ENCODE data around the gene PLA2G2C.

PLA2G2C gene

DNA sequence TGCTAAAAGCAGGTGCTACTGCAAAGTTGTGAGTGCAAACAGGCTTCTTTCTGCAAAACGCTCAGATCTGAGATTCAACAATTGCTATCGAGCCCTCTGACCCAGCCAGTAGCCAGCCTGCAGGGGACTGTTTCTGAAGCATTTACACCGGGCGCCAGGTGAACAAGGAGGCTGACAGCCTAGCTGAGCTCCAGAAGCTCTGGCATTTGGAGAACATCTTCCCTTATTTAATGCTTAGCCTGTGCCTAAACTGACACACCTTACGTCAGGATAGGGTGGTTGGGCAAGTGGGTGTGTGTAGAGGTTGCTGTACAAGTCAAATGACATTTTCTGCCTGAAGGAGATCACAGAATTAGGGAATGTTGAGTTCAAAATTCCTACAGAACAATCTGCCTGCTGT lies 15.8 kb upstream of the PLA2G2C start:
- DNase-seq: no peak

DNA sequence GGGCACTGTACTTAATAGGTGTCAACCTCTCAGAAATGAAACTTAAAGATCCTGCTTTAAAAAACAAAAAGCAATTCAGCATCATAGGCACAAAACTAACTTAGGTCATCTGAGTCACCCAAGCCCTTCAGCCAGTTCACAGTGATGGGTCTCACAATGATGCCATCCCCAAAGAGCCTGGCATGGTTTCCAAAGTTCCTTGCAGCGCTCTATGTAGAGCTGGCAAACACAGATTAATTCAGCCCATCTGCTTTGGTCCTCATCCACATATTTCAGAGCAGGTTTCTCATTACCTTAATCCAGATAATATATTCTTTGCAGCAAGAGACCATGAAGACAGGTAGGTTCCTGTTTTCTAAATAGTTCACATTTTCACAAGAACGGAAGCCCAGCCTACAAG lies 14.6 kb upstream of the PLA2G2C start:
- DNase-seq: no peak

DNA sequence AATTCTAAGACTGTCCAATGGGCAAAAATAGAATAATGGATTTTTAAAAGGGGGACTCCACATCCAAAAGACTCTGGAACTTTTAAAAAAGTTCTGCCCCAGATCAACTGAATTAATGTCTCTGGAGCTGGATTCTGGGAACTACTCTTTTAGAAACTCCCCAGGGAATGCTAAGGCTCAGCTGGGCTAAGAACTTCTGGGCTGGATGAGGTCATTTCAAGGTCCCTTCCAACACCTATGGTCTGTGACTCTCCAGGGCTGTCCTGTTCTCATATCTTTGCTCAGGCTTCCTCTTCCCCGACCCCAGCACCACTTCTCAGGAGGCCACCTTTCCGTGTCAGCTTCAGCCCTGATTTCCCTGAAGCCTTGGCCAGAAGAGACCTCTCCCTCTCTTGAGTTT lies 13.5 kb upstream of the PLA2G2C start:
- no peak for DNase-seq

DNA sequence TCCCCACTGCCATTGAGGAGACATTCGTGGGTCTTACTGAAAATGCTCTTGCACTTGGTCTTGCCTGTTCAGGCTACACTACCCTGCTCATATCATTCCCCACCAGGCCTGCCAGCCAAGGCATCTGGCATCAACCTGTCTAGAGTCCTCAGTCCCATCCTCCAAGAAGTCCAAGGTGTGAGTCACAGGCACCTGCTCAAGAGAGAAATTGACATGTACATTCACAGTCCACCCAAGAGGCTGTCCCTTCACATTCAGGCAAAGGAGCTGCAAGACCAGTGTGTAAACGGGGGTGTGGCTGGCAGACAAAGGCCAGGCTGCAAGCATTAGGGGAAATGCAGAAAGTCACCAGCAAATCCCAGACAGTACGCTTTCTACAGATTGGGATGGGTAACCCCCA lies 13.1 kb upstream of the PLA2G2C start:
- no peak for DNase-seq

DNA sequence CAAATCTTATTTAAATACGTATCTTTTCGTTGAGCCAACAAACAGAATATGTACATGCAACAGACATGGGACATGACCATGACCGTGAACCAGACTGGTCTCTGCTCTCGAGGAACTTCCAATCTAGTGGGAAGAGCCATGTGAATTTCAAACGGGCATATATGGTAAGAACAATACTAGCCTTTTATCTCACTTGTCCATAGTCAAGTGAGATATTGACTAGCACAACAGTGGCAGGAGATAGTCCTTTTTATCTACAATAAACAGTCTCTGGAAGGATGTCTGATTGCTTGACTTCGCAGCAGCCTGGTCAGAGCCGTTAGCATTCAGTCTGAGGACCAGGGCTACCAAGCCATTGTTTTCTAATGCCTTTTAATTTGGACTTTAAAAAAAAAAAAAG lies 12.6 kb upstream of the PLA2G2C start:
- DNase-seq: no peak

DNA sequence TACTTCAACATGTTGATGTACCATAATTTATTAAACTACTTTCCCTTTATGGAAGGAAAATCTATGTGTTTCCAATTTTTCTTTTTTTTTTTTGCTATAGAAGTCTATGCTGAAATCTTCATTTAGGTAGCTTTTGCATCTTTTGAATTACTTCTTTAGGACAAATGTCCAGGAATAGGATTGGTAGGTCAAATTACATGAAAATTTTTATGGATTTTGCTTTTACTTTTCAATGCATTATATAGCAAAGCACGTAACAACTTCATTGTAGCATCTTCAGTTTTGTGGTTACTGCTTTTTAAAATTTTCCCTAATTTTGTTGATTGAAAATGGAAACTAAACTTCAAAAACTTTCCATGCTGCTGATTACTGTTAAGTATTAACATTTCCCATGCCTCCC lies 12.0 kb upstream of the PLA2G2C start:
- no peak for DNase-seq

DNA sequence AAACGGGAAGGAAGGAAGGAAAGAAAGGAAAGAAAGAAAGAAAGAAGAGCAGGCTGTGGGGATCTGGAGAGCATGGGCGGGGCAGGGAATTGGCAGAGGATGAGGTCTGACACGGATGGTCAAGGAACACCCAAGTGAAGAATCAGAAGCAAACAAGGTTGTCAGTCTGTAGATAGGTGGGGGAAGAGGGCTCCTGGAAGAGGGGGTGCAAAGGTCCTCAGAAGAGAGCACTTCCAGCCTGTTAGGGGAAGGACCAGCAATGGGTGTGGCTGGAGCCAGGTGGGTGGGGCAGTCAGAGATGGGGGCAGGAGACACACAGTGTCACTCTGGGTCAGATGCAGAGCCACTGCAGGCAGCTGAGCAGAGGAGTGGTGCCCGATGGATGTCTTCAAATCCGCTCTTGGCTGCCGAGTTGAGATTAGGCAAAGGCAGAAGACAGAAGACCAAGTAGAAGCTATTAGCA lies 11.0 kb upstream of the PLA2G2C start:
- no peak for DNase-seq

DNA sequence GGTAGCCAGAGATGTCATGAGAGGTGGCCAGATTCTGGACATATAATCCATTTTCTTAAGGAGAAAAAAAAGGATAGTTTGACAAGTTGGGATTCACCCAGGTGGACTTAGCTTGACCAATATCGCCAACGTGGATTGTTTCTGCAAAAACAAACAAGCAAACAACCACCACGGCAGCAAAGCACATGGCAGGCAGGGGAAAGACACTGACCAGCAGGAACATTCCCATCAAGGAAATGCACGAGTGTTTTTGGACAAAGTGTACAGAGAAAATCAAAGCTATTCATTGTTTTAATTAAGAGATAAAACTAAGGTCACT lies 9.1 kb upstream of the PLA2G2C start:
- no peak for DNase-seq

DNA sequence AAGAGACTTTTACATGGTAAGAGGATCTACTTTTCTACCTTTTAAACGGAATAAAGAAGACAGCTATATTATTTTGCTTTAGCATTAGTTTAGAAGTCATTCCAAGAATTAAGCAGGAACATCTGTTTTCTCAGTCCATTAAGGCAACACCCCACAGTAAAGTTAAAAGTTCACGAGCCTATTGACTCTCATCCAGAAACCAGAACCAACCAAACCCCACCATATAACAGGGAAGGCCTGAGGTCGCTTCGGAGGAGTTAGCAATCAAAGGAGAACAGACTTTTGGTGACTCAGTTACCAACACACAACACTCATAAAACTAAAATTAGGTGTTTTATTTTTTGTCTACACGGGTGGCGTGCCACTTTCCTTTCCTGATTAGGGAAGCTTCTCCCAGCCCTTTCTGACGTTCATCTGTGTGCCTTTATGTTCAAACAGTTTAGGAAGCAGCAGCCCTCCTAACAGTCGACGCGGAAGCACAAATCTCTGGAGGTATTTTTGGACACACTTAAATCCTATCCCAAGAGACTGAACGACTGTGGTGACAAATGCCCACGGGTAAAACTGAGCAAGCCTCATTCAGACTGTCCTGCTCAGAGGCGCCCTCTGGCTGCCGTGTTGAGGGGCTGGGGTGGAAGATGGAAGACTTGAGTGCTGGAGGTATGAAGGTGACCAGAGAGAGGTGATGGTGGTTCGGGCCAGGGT lies 8.6 kb upstream of the PLA2G2C start:
- no peak for DNase-seq

DNA sequence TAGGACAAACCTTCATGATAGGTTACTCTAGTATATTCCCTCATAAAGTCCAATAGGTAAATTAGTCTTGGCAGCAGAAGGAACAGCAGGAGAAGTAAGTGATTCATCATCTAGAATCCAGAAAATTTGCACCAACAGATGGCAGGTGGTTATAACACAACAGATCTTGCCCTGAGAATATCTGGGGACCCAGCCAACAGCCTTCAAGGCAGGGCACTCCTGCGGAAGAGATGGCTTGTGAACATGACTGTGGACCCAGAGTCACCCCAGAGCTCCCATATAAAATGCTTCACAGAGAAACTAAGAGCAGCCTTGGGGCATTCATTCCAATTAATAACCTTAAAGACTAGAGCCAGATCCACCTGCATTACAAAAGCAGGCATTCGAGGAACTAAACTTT lies 7.9 kb upstream of the PLA2G2C start:
- DNase-seq: no peak

DNA sequence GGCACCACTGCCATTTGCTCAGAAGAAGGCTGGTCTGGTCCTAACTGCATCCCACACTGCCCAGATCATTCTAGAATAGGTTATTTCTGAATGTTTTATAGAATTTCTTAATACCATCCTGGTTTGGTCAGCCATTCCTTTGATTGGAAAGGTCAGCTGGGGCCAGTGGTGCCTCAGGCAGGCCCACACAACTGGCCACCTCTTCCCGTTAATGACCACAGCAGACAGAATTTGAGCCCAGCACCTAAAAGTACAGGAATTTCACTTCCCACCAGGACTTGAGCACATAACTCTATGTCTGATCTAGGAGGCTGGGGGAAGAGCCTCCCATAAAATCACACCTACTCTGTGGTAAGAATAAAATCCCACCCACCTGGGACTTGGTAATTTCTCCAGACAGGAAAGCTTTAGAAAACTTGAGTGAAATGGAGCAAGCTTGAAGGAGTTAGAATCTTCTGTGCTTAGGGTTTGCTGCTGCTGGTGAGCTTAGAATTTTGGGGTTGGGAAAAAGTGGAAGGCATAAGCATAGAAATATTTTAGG lies 6.6 kb upstream of the PLA2G2C start:
- no peak for DNase-seq

DNA sequence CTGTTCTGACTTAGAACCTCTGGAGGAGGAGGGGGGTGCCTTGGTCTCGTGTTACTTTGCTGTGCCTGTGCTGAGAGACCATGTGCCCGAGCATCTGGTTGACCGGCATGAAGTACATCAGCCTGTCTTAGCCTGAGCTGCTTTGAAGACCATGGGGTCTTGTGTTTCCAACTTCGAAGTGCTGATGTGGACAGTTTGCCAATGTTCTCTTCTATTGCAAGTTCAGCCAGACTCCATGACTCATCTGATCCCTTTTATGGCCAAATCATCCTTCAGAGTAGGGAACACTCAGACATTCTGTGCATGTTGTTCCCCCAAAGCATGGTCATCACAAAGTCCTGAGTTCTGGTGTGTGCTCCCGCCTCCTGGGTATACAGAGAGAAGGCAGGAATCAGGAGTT lies 6.0 kb upstream of the PLA2G2C start:
- no peak for DNase-seq

DNA sequence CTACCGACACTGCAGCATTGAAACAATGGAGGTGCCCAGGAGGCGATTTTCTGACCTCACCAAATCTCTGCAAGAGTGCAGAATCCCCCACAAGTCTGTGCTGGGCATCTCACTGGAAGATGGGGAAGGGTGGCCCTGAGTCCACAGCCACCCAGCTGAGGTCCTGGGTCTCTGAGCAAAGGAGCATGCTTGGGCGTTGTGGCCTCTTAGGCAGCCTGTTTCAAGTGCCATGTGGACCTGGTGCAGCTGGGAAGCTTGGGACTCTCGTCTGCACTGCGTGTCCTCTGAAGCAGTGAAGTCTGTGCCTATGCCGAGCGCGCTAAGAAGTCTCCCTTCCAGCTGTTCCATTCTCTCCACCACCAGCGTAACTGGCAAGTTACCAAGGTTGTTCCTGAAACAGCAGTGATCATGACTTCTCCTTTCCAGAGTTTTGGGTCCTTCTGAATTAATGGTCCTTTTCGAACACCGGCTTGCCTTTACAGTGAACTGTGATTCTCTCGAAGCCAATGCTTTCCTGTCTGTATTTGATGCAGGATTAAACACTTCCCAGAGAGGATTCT lies 5.0 kb upstream of the PLA2G2C start:
- no peak for DNase-seq

DNA sequence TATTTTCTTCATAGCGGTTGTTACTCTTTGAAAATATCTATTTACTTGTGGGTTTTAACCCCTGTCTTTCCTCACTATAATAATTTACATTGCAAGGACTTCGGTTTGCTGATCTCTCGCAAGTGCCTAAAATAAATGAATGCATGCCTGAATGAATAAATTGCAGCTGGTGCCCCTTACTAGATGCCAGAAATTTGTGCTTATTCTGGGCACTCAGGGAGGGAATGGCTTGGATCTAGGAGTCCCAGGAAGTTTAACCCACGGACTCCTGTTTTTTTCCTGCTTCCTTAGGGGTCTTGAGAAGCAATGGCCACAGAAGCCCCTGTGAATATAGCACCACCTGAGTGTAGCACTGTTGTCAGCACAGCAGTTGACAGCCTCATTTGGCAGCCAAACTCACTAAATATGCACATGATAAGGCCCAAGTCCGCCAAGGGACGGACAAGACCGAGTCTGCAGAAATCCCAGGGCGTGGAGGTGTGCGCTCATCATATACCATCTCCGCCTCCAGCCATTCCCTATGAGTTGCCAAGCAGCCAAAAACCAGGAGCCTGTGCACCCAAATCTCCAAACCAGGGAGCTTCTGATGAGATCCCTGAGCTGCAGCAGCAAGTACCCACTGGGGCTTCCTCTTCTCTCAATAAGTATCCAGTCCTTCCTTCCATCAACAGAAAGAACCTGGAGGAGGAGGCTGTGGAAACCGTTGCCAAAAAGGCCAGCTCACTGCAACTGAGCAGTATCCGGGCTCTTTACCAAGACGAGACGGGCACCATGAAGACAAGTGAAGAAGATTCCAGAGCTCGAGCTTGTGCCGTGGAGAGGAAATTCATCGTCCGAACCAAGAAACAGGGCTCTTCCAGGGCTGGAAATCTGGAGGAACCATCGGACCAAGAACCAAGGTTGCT lies 4.2 kb upstream of the PLA2G2C start:
- no peak for DNase-seq

DNA sequence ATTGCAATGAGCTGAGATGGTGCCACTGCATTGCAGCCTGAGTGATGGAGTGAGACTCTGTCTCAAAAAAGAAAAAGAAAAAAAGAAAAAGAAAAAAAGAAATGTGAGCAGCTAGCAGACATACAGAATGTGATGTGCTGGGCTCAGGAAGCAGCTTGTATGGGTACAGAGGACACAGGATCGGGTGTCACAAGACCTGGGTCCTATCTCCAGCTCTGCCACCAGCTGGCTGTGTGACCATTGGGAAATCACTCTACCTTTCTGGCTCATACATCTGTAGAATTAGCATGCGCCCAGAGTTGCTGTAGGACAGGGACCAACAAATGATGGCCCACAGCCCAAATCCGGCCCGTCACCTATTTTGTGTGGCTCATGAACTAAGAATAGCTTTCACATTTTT lies 3.3 kb upstream of the PLA2G2C start:
- DNase-seq: no peak

DNA sequence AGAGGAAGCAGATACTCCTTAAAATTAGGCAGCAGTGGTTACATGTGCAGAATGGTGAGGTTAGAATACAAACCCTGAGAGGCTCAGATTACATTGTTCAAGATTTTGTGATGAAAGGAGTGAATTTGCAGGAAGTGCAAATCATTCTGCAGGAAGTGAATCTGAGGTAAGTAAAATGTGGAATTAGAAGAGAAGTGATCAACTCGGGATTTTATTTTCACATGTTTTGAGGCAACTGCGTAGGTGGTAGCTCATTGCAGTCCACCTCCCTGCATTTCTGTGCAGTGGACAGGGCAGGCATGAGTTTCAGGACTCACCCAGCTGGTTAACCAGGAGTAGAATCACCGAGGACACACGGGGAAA lies 2.1 kb upstream of the PLA2G2C start:
- DNase-seq: no peak

DNA sequence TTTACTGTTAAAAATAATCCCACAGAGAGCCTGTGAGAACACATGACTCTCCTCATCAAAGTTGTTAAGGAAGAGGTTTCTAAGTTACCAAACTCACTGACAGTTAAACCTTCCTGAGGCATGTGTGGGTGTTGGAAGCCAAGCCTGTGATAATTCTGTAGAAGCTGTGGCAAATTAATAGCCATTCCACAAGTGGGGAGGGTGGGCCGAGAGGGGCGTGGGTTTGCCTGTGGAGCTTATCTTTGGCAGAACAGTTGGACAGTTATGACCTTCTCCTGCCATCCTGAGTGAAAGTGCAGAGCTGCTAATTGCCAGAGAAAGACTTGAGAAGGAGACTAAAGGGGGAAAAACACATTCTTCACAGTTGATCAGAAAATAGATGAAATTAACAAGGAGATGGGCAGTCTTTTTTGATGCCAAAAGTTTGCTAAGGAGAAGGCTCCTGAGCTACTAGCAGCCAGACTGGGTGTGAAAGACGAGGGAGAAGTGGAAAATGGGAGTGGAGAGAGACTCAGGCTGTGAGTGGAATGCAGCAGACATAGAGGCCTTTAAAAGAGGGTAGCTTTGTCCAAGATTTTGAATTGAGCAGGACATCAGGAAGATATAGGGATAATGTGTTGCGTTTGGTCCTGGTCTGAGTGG lies 1.6 kb upstream of the PLA2G2C start:
- DNase-seq: no peak

DNA sequence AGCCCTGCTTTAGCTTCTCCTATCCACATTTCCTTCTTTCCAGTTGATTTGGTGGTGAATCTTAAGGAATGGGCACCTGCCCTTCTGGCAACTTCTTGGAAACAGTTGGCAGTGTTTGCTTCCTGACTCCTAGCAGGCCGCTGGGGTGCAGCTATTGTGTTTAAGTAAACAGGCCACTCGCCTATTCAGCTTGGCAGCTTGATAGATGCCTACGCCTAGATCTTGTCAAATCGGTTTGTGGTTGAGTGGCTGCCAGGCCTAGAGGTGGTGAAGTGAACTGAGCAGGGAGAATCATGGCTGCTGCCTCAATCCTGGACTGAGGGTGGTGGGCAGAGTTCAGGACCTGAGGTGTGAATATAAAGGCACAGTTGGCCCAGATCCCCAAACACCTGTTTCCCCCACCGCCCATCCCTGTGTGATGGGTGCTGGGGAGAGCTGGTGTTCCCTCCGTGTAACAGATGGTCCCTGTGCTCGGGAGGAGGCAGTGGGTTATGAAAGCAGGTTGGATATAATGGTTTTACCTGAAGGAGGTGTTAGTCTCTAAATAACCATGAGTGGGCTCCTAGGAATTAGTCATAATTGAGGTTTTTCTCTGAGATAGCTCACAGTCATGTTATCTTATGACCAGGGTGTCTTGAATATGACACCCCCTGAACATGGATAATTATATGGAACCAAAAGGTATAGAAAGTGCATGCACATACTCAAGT lies 940 bp upstream of the PLA2G2C start:
- DNase-seq: no peak

DNA sequence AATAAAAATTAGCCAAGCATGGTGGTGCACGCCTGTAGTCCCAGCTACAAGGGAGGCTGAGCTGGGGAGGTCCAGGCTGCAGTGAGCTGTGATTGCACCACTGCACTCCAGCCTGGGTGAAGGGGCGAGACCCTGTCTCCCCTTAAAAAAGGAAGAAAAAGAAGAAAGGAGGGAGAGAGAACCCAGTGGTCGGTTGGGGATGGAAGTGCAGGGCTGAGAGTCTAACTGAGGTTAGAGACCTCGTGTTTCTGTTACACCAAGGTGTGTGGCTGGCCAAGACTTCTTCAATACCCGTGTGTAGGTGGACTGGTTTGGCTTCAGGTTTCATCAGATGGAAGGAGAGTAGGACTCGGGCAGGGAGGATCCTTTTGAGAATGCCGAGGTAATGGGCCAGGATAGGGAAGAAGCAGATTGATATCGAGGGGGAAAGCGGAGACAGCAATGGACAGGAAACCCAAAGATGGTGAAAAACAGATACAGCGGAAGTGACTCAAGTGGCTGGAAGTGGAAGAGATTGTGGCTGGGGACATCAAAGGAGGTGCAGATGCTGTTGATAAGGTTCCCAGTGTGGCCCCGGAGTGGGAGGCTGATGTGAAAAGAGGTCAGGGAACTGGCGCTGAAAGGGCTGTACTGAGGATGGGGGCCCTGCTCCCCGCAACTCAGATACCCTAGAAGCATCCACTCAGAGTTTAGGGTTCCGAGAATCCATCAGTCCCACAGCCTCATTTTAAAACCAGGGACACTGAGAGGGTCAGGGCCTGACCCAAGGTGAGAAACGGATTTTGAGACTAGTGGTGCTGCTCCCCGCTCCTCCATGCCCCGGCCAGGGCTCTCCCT lies 1.1 kb downstream of the PLA2G2C start:
- no peak for DNase-seq

DNA sequence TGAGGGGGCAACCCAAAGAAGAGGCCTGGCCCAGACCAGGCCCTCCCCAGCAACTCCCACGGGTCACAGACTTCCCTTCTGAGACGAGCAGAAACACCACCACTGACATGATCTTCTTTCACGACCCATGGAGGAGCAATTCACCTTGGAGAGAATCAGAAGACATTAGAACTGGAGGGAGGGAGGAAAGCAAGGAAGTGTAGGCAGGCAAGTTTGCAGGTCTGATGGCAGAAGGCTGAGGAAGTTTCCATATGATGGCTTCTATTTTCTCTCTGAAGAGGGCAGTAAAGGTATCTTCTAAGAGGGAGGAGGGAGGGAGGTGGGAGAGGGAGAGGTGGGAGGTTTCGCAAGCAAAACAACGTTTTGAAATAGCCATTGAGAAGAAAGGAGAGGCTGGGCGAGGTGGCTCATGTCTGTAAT lies 1.8 kb downstream of the PLA2G2C start:
- DNase-seq: no peak

DNA sequence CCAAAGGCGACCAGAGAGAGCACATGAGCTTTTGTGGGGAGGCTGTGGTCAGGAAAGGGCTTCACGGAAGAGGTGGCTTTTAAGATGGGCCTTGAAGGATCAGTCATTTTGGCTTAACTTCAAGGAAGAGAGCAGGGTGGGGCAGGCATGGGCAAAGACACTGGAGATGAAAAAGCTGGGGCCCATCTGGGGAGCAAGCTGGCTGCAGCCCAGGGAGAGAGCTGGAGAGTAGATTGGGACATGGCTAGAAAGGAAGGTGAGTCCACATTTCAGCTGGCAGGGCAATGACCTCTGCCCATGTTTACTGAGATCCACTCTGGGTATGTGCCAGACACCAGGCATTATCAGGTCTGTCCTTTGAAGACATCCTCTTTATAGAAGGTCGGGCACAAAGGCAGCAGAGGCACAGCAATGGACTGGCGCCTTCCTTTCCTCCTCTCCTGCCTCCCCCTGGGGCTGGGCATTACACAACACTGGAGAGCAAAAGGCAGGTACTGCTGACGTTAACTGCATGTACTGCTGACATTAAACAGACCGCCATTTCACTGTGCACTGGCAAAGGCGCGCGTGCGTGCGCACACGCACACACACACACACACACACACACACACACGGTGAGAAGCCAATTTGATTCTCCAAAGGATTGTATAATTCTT lies 2.6 kb downstream of the PLA2G2C start:
- DNase-seq: no peak

Data from NCI-H2227 treated with DMSO at 0.1 percent for 48 hours (cell line).